A673 (cell line): ENCODE data around the gene RALGPS1.

Experiments used
- EZH2 ChIP-seq: fragments of 200-600 bp; sonication (generic); IDR thresholded peaks from 2 replicates; pipeline ENCODE4 v1.6.1; 2017; ENCODE audit warnings: borderline replicate concordance, low read depth, mild to moderate bottlenecking, mixed read lengths, antibody characterized with exemption, low read length; ENCODE audit not compliant: poor library complexity, severe bottlenecking
- TF ChIP-seq, protein P1 (sequence below): fragments of 300-800, 200-600 bp; sonication (generic); conservative IDR thresholded peaks from 2 replicates; pipeline ENCODE4 v1.5.1; 2017; ENCODE audit warnings: low read depth, mild to moderate bottlenecking, antibody characterized with exemption, low read length, moderate library complexity, mixed read lengths

GRCh38 chr9:127140181-127140580 is 225.6 kb downstream of the RALGPS1 start:
- TF ChIP-seq, protein P1, sequence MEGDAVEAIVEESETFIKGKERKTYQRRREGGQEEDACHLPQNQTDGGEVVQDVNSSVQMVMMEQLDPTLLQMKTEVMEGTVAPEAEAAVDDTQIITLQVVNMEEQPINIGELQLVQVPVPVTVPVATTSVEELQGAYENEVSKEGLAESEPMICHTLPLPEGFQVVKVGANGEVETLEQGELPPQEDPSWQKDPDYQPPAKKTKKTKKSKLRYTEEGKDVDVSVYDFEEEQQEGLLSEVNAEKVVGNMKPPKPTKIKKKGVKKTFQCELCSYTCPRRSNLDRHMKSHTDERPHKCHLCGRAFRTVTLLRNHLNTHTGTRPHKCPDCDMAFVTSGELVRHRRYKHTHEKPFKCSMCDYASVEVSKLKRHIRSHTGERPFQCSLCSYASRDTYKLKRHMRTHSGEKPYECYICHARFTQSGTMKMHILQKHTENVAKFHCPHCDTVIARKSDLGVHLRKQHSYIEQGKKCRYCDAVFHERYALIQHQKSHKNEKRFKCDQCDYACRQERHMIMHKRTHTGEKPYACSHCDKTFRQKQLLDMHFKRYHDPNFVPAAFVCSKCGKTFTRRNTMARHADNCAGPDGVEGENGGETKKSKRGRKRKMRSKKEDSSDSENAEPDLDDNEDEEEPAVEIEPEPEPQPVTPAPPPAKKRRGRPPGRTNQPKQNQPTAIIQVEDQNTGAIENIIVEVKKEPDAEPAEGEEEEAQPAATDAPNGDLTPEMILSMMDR: no peak
- TF ChIP-seq EZH2: no peak
